Astrocyte (in vitro differentiated cells and primary cell): ENCODE results near the gene PKD1L1. TPM values are rescaled to one million over a fixed set of nuclear protein-coding genes. Genes with fewer than 3 reads are reported as not detected.

Experiments used
- DNase-seq: peaks from one replicate; pipeline ENCODE4 v3.0.0-alpha.2; 2010; ENCODE audit warnings: low read depth
- FAIRE-seq: peaks from 2 replicates; lab custom pipeline; 2011; peaks lifted over from hg19 to GRCh38; lab: Jason Lieb, UNC
- H2AFZ ChIP-seq: 2 replicates; pipeline ENCODE4 v1.6.0; 2012; ENCODE audit warnings: low read depth, low read length, inconsistent platforms
- H3K27ac ChIP-seq: 2 replicates; pipeline ENCODE4 v1.5.1; 2011; ENCODE audit warnings: low read depth, low read length, inconsistent platforms
- H3K27me3 ChIP-seq: 2 replicates; pipeline ENCODE4 v1.6.0; 2011; ENCODE audit warnings: low read length, inconsistent platforms; ENCODE audit not compliant: insufficient read depth
- H3K36me3 ChIP-seq: 2 replicates; pipeline ENCODE4 v1.5.1; 2011; ENCODE audit warnings: low read length, inconsistent platforms; ENCODE audit not compliant: insufficient read depth
- H3K4me1 ChIP-seq: 2 replicates; pipeline ENCODE4 v1.5.1; 2011; ENCODE audit warnings: low read length, inconsistent platforms; ENCODE audit not compliant: insufficient read depth
- H3K4me2 ChIP-seq: 2 replicates; pipeline ENCODE4 v1.6.0; 2012; ENCODE audit warnings: low read length, inconsistent platforms
- H3K4me3 ChIP-seq: 2 replicates; pipeline ENCODE4 v1.5.1; 2011; ENCODE audit warnings: low read depth, mild to moderate bottlenecking, low read length, inconsistent platforms; ENCODE audit not compliant: insufficient read depth
- H3K79me2 ChIP-seq: 2 replicates; pipeline ENCODE4 v1.6.0; 2012; ENCODE audit warnings: mild to moderate bottlenecking, low read length, inconsistent platforms; ENCODE audit not compliant: insufficient read depth
- H3K9ac ChIP-seq: 2 replicates; pipeline ENCODE4 v1.6.0; 2012; ENCODE audit warnings: mild to moderate bottlenecking, low read length, inconsistent platforms
- H3K9me3 ChIP-seq: 2 replicates; pipeline ENCODE4 v1.5.1; 2012; ENCODE audit warnings: low read depth, mild to moderate bottlenecking, low read length, inconsistent platforms; ENCODE audit not compliant: insufficient read depth
- H4K20me1 ChIP-seq: 2 replicates; pipeline ENCODE4 v1.6.0; 2012; ENCODE audit warnings: low read length, inconsistent platforms; ENCODE audit not compliant: insufficient read depth
- H3K27ac Mint-ChIP-seq: one replicate; pipeline ENCODE4 v1.8.0; 2021; ENCODE audit warnings: mild to moderate bottlenecking, mixed read lengths; ENCODE audit not compliant: unreplicated experiment
- H3K27me3 Mint-ChIP-seq: one replicate; pipeline ENCODE4 v1.8.0; 2021; ENCODE audit warnings: low read depth, mixed read lengths; ENCODE audit not compliant: unreplicated experiment
- H3K36me3 Mint-ChIP-seq: one replicate; pipeline ENCODE4 v1.8.0; 2021; ENCODE audit warnings: low read depth, mixed read lengths; ENCODE audit not compliant: unreplicated experiment
- H3K4me1 Mint-ChIP-seq: one replicate; pipeline ENCODE4 v1.8.0; 2021; ENCODE audit warnings: low read depth, mixed read lengths; ENCODE audit not compliant: unreplicated experiment
- H3K4me3 Mint-ChIP-seq: one replicate; pipeline ENCODE4 v1.8.0; 2021; ENCODE audit warnings: mild to moderate bottlenecking, moderate library complexity, mixed read lengths; ENCODE audit not compliant: unreplicated experiment
- H3K9me3 Mint-ChIP-seq: one replicate; pipeline ENCODE4 v1.8.0; 2021; ENCODE audit warnings: mild to moderate bottlenecking, mixed read lengths; ENCODE audit not compliant: unreplicated experiment
- EZH2 ChIP-seq: IDR thresholded peaks from 2 replicates; pipeline ENCODE4 v1.6.1; 2012; ENCODE audit warnings: mild to moderate bottlenecking, low read length, inconsistent platforms; ENCODE audit not compliant: insufficient read depth
- total RNA-seq: library from RNA; stranded (reverse); gene quantifications from 2 replicates; pipeline ENCODE4 v1.2.1, GENCODE V29; 2021
- TF ChIP-seq, protein P1 (sequence below): IDR thresholded peaks from 2 replicates; pipeline ENCODE4 v1.5.1; 2011; ENCODE audit warnings: low read depth, mild to moderate bottlenecking, inconsistent platforms, low read length, moderate library complexity; ENCODE audit not compliant: insufficient read depth

The PKD1L1 gene
- total RNA-seq, 1 donor from 2014 or later = 0.39 TPM

DNA sequence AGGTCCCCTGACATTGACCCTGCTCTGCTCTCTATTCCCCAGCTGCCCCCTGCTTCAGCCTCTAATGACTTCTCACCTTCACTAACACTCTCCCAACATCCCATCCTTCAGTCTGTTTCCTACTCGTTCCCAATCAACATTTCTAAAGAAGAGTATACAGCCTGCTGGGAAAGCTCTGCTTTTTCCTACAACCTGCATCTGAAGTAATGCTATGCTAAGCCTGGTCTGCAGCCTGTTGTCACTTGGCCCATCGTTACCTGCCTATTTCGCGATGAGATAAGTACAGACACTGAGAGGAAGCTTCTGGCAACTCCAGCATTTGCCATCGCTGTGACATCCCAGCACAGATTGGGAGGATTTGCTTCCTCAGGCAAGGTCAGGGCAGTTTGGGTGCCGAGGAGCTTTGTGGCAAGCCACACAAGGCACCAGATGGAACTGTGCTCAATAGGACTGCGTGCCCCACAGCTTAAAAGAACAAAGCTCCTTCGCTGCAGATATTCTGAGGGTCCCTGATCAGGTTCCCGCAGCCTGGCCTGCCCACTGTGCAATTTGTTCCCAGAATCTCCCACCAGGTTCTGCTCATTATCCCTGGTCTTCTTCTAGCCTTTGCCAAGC lies 51.4 kb downstream of the PKD1L1 start:
- peaks cover 6% of the 10 kb centered on the region for H3K4me1 Mint-ChIP-seq
- Histone ChIP-seq H4K20me1 (no peaks in the 10 kb centered on the region), H2AFZ (no peak overlapping the region), H3K36me3 (no peaks in the 10 kb centered on the region), H3K27ac (no peak overlapping the region), H3K27me3 (no peaks in the 10 kb centered on the region), H3K4me3 (no peak overlapping the region), H3K79me2 (no peaks in the 10 kb centered on the region), H3K4me2 (no peak overlapping the region), H3K9me3 (no peaks in the 10 kb centered on the region), H3K9ac (no peak overlapping the region), H3K4me1 (peaks cover 3% of the 10 kb centered on the region)
- no peaks in the 10 kb centered on the region for H3K9me3 Mint-ChIP-seq
- DNase-seq (no peak), FAIRE-seq (no peak)
- H3K27ac Mint-ChIP-seq = no peak overlapping the region
- H3K4me3 Mint-ChIP-seq = no peak overlapping the region
- H3K36me3 Mint-ChIP-seq = no peaks in the 10 kb centered on the region
- peaks cover 7% of the 10 kb centered on the region for H3K27me3 Mint-ChIP-seq
- TF ChIP-seq EZH2 = no peak
- TF ChIP-seq, protein P1, sequence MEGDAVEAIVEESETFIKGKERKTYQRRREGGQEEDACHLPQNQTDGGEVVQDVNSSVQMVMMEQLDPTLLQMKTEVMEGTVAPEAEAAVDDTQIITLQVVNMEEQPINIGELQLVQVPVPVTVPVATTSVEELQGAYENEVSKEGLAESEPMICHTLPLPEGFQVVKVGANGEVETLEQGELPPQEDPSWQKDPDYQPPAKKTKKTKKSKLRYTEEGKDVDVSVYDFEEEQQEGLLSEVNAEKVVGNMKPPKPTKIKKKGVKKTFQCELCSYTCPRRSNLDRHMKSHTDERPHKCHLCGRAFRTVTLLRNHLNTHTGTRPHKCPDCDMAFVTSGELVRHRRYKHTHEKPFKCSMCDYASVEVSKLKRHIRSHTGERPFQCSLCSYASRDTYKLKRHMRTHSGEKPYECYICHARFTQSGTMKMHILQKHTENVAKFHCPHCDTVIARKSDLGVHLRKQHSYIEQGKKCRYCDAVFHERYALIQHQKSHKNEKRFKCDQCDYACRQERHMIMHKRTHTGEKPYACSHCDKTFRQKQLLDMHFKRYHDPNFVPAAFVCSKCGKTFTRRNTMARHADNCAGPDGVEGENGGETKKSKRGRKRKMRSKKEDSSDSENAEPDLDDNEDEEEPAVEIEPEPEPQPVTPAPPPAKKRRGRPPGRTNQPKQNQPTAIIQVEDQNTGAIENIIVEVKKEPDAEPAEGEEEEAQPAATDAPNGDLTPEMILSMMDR = no peak

DNA sequence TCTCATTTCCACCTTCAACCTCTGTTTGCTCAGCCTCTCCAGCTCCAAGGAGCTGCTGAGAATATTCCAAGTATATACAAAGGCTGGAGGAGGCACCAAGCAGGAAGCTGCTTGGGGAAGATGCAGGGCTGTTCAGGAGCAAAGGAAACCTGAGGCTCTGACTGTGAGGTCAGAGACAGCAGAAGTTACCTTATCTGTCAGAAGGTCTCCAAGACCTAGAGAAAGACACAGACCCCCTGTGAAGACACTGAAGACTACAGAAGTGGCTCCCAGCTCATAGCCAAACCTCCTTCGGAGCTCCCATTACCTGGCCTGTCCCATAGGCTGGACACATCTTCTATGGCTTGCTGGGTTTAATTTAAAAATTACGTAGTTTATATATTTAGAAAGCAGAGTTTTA lies 53.2 kb downstream of the PKD1L1 start:
- no peaks in the 10 kb centered on the region for H3K36me3 ChIP-seq
- peaks cover 10% of the 10 kb centered on the region for H3K27me3 Mint-ChIP-seq

More for the DNA sequence above, 53.2 kb downstream of the PKD1L1 start:
- Mint-ChIP-seq H3K4me1 (no peaks in the 10 kb centered on the region), H3K4me3 (no peak overlapping the region), H3K27ac (no peak overlapping the region), H3K36me3 (no peaks in the 10 kb centered on the region), H3K9me3 (no peaks in the 10 kb centered on the region)
- FAIRE-seq (no peak), DNase-seq (no peak)
- Histone ChIP-seq H3K27me3 (no peaks in the 10 kb centered on the region), H3K4me3 (no peak overlapping the region), H3K4me2 (no peak overlapping the region), H4K20me1 (no peaks in the 10 kb centered on the region), H3K4me1 (no peaks in the 10 kb centered on the region), H3K79me2 (no peaks in the 10 kb centered on the region), H2AFZ (no peak overlapping the region), H3K27ac (no peak overlapping the region), H3K9me3 (no peaks in the 10 kb centered on the region), H3K9ac (no peak overlapping the region)
- TF ChIP-seq, protein P1 = no peak
- no peak for TF ChIP-seq EZH2
